Thyroid gland (tissue), 4 donors: ENCODE results near the gene SPRY4. TPM values are rescaled to one million over a fixed set of nuclear protein-coding genes. Genes with fewer than 3 reads are reported as not detected.

Experiments
- DNase-seq, 2 donors: peaks; one replicate each; pipeline ENCODE4 v3.0.0-alpha.2; 2019
- H3K27ac ChIP-seq, 3 donors: fragments of 200-600 bp; sonication (generic); 1 replicate in 2 of 3; 2 replicates in 1 of 3; pipeline ENCODE4 v1.5.1; 2016 to 2019; ENCODE audit warnings: mild to moderate bottlenecking in 1 of 3, moderate library complexity in 1 of 3
- H3K27me3 ChIP-seq: fragments of 200-600 bp; sonication (generic); one replicate; pipeline ENCODE4 v1.5.1; 2019
- H3K36me3 ChIP-seq, 2 donors: fragments of 200-600 bp; sonication (generic); one replicate each; pipeline ENCODE4 v1.5.1; 2016 to 2019
- H3K4me1 ChIP-seq, 2 donors: fragments of 200-600 bp; sonication (generic); one replicate each; pipeline ENCODE4 v1.5.1; 2017 to 2019
- H3K4me3 ChIP-seq, 3 donors: fragments of 200-600 bp; sonication (generic); replicated peaks in 1 of 3; 1 replicate in 2 of 3; 2 replicates in 1 of 3; pipeline ENCODE4 v1.5.1; 2016; ENCODE audit warnings: mild to moderate bottlenecking in 1 of 3
- H3K9me3 ChIP-seq: fragments of 200-600 bp; sonication (generic); one replicate; pipeline ENCODE4 v1.5.1; 2017
- POLR2A ChIP-seq, 2 donors: fragments of 450-650 bp; IDR thresholded peaks; one replicate each; pipeline ENCODE4 v1.6.1; 2017; ENCODE audit warnings: antibody characterized with exemption in 2 of 2, mild to moderate bottlenecking in 2 of 2, moderate library complexity in 1 of 2
- WGBS, 2 donors: methylation state at CpG; one replicate each; pipeline ENCODE4 v1.1.5; 2017; 5-methylcytosine and 5-hydroxymethylcytosine counted together
- intact Hi-C: fragments of 100-400 bp; cut with DNase I; formaldehyde crosslinking; loops from one replicate; pipeline ENCODE4 v1.15.1; 2023
- total RNA-seq, 4 donors: library from RNA; depleted of rRNA; stranded (reverse); fragments of >200 nt; gene quantifications; one replicate each; pipeline ENCODE4 v1.2.3, GENCODE V29; 2016
- TF ChIP-seq, protein P1 (sequence below), 6 experiments: fragments of 200-600 bp in 3 of 6; fragments of 450-650 bp in 3 of 6; sonication (generic) in 3 of 6; IDR thresholded peaks; one replicate each; pipeline ENCODE4 v1.5.1; 2016 to 2019; ENCODE audit warnings: antibody characterized with exemption in 6 of 6, mild to moderate bottlenecking in 2 of 6, inconsistent platforms in 1 of 6, moderate library complexity in 1 of 6

The SPRY4 gene
- total RNA-seq, 4 donors from 2014 or later = 11.7 to 32.8 (median 18.6) TPM

DNA sequence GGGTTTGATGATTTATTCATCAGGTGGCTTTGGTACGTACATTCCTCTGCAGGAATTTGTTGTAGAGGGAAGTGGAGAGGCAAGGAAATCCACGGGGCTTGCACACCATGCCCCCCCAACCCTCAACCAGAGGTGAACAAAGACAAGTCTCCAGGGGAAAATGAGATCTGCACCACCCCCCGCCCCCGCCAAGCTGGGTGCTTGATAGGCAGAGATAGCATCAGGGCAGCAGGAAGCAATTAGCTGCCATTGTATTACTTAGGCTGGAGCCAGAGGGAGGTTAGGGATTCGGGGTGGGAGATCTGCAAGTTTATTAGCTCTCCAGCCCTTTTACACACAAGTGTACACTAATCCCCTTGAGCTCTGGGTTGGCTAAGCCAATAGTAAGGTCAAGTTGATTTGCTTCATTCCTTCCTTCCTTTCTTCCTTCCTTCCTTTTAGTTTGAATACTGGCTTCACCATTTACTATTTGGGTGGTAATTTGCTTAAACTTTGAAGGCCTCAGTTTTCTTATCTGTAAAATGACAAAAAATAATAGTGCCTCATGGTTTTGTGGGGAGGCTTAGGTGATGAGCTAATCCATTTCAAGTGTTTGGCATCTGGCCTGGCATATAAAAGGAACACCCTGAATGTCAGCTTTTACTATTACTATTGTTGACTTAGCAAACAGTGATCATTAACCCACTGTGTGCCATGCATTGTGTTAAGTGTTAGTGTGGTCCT is 34.1 kb downstream of the SPRY4 start:
- intact Hi-C loops = no loop called here
- TF ChIP-seq, protein P1, sequence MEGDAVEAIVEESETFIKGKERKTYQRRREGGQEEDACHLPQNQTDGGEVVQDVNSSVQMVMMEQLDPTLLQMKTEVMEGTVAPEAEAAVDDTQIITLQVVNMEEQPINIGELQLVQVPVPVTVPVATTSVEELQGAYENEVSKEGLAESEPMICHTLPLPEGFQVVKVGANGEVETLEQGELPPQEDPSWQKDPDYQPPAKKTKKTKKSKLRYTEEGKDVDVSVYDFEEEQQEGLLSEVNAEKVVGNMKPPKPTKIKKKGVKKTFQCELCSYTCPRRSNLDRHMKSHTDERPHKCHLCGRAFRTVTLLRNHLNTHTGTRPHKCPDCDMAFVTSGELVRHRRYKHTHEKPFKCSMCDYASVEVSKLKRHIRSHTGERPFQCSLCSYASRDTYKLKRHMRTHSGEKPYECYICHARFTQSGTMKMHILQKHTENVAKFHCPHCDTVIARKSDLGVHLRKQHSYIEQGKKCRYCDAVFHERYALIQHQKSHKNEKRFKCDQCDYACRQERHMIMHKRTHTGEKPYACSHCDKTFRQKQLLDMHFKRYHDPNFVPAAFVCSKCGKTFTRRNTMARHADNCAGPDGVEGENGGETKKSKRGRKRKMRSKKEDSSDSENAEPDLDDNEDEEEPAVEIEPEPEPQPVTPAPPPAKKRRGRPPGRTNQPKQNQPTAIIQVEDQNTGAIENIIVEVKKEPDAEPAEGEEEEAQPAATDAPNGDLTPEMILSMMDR (IDR thresholded peaks at IDR 0.05) = no peak
- no peak for TF ChIP-seq POLR2A (IDR thresholded peaks at IDR 0.05)
- no peak overlapping the region for H3K4me3 ChIP-seq
- no peaks in the 10 kb centered on the region for H3K27me3 ChIP-seq
- DNase-seq = no peak
- H3K27ac ChIP-seq = no peak overlapping the region
- H3K36me3 ChIP-seq = no peaks in the 10 kb centered on the region
- H3K4me1 ChIP-seq = peaks cover 0 to 9% of the 10 kb centered on the region in 2 donors
- H3K9me3 ChIP-seq = no peaks in the 10 kb centered on the region
- WGBS, 2 donors = 37 to 45% methylated on average over 5 of the region's 5 CpGs

GRCh38 chr5:142289708-142290576 is 34.9 kb downstream of the SPRY4 start:
- no peak overlapping the region for H3K27ac ChIP-seq
- 75 to 79% methylated on average over 11 of the region's 11 CpGs for WGBS, 2 donors
- intact Hi-C loops = no loop called here
- no peak for DNase-seq
- H3K27me3 ChIP-seq = no peaks in the 10 kb centered on the region
- H3K9me3 ChIP-seq = no peaks in the 10 kb centered on the region
- peaks cover 0 to 5% of the 10 kb centered on the region in 2 donors for H3K4me1 ChIP-seq
- no peak for TF ChIP-seq POLR2A (IDR thresholded peaks at IDR 0.05)
- TF ChIP-seq, protein P1 (IDR thresholded peaks at IDR 0.05) = no peak
- H3K36me3 ChIP-seq = no peaks in the 10 kb centered on the region
- H3K4me3 ChIP-seq = no peak overlapping the region

DNA sequence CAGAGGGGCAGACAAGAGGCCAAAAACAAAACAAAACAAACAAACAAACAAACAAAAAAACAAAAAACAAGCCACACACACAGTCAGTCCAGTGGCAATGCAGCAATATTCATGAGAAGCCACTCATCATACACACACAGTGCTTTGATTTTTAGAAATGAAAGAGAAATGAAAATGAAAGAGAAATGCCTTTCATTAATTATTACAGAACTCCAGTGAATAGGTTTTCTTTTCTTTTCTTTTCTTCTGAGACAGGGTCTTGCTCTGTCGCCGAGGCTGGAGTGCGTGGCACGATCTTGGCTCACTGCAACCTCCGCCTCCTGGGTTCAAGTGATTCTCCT is 36.9 kb downstream of the SPRY4 start:
- H3K27ac ChIP-seq = no peak overlapping the region
- peaks cover 0 to 5% of the 10 kb centered on the region in 2 donors for H3K4me1 ChIP-seq
- H3K36me3 ChIP-seq = no peaks in the 10 kb centered on the region
- no peaks in the 10 kb centered on the region for H3K27me3 ChIP-seq
- intact Hi-C loops = no loop called here
- no peak for DNase-seq
- H3K9me3 ChIP-seq = no peaks in the 10 kb centered on the region
- WGBS, 2 donors = 76 to 80% methylated on average over 5 of the region's 5 CpGs
- H3K4me3 ChIP-seq = no peak overlapping the region
- TF ChIP-seq, protein P1 (IDR thresholded peaks at IDR 0.05) = no peak
- no peak for TF ChIP-seq POLR2A (IDR thresholded peaks at IDR 0.05)

GRCh38 chr5:142287096-142287972 is 37.5 kb downstream of the SPRY4 start:
- peaks cover 0 to 5% of the 10 kb centered on the region in 2 donors for H3K4me1 ChIP-seq
- H3K9me3 ChIP-seq = no peaks in the 10 kb centered on the region
- no peak overlapping the region for H3K27ac ChIP-seq
- H3K27me3 ChIP-seq = no peaks in the 10 kb centered on the region
- no peak for DNase-seq
- no peak overlapping the region for H3K4me3 ChIP-seq
- TF ChIP-seq POLR2A (IDR thresholded peaks at IDR 0.05) = no peak
- TF ChIP-seq, protein P1 (IDR thresholded peaks at IDR 0.05) = no peak
- no peaks in the 10 kb centered on the region for H3K36me3 ChIP-seq
- intact Hi-C loops = no loop called here
- WGBS, 2 donors = 74 to 83% methylated on average over 16 to 17 of the region's 17 CpGs
